Measurements from ENCODE around the gene USHBP1. TPM values are rescaled to one million over a fixed set of nuclear protein-coding genes. Genes with fewer than 3 reads are reported as not detected.
A peak's percentile ranks its signal among the peaks of the same experiment; 100 is the strongest.

USHBP1 gene
- total and polyA plus RNA-seq, 2 donors (not counting 1 experiment from before 2014, with no cell fraction given): 0.39 TPM; not detected in 1

DNA sequence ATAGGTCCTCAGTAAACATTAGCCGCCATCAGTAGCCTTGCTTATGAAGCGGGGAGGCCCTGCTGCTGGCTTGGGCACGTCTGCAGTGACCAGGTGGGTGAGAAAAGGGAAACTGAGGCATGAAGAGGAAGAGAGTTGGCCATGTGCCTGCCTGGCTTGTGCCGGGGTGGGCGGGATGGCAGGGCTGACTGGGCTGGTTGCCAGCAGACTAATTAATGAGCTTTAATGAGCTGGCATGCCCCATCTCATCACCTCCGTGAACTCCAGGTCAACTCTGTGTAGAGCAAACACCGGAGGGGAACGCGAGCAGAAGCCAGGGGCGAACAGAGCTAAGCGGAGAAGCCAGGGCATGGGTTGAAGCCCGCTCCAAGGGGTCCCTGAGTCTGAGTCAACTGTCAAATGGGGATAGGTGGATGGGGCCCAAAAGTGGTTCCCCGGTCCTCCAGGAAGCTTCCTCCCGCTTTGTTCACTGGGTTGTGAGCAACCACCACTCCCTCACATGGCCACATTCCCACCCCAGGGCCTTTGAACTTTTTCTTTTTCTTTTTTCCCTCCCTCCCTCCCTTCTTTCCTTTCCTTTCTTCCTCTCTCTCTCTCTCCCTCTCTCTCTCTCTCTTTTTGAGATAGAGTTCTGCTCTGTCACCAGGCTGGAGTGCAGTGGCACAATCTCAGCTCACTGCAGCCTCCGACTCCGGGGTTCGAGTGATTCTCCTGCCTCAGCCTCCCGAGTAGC, 27.6 kb downstream of the USHBP1 start:
- Histone ChIP-seq H3K4me1 (ENCODE audit: control insufficient read depth in 2 of 2, insufficient read depth in 2 of 2, low read length in 2 of 2) (peaks cover 8 to 11% of the 10 kb centered on the region in 2 donors), H3K79me2 (ENCODE audit: control insufficient read depth, insufficient read depth, low read length) (peaks cover 7% of the 10 kb centered on the region), H3K4me3 (ENCODE audit: control extremely low read depth in 1 of 5, extremely low read depth in 1 of 5, insufficient read depth in 1 of 5, low read depth in 2 of 5, low read length in 4 of 5) (no peak overlapping the region), H3K36me3 (replicated peaks in 1 of 2; ENCODE audit: control extremely low read depth in 1 of 2, control insufficient read depth in 1 of 2, extremely low read depth in 1 of 2, insufficient read depth in 2 of 2, low read length in 1 of 2) (no peaks in the 10 kb centered on the region), H3K9ac (ENCODE audit: low read length) (no peak overlapping the region), H3K4me2 (replicated peaks; ENCODE audit: low read depth, low read length, poor library complexity, severe bottlenecking) (no peak overlapping the region), H3K9me3 (ENCODE audit: control extremely low read depth in 1 of 3, control insufficient read depth in 2 of 3, insufficient read depth in 1 of 3, low read length in 2 of 3) (peaks cover 0 to 5% (median 0%) of the 10 kb centered on the region in 3 donors), H3K27me3 (replicated peaks in 1 of 4; ENCODE audit: control extremely low read depth in 1 of 4, control insufficient read depth in 3 of 4, insufficient read depth in 4 of 4, low read length in 3 of 4) (no peaks in the 10 kb centered on the region), H3K27ac (ENCODE audit: low read length in 2 of 2) (no peak overlapping the region), H2AFZ (ENCODE audit: insufficient read depth, low read depth, low read length, poor library complexity, severe bottlenecking) (no peak overlapping the region), H4K20me1 (ENCODE audit: control insufficient read depth, insufficient read depth, low read length, poor library complexity, severe bottlenecking) (no peaks in the 10 kb centered on the region)
- ATAC-seq (ENCODE audit: low read depth) (no peak), DNase-seq (no peak)
- CTCF ChIA-PET: interaction anchor here (1.2 to 1.5 kb wide), 2 partner anchors 23 to 37 kb away, joined by 5 read pairs; no protein-coding TSS in a partner anchor
- POLR2A ChIA-PET: interaction anchor here (0.5 to 1.4 kb wide), 4 partner anchors 11 to 284 kb away, joined by 3 read pairs; partner anchors contain the start of gene OCEL1
- 93% methylated on average over 13 of the region's 18 CpGs for WGBS (ENCODE audit: insufficient coverage)
- H3K4me3 Mint-ChIP-seq: peak overlapping the region; percentile 12
- no peak overlapping the region for H3K27ac Mint-ChIP-seq
- peaks cover 10% of the 10 kb centered on the region for H3K4me1 Mint-ChIP-seq
- no peaks in the 10 kb centered on the region for H3K27me3 Mint-ChIP-seq
- TF ChIP-seq EZH2 (IDR thresholded peaks at IDR 0.05; ENCODE audit: borderline replicate concordance, insufficient read depth, low read depth, low read length, poor library complexity, severe bottlenecking): no peak
- TF ChIP-seq, protein P1, sequence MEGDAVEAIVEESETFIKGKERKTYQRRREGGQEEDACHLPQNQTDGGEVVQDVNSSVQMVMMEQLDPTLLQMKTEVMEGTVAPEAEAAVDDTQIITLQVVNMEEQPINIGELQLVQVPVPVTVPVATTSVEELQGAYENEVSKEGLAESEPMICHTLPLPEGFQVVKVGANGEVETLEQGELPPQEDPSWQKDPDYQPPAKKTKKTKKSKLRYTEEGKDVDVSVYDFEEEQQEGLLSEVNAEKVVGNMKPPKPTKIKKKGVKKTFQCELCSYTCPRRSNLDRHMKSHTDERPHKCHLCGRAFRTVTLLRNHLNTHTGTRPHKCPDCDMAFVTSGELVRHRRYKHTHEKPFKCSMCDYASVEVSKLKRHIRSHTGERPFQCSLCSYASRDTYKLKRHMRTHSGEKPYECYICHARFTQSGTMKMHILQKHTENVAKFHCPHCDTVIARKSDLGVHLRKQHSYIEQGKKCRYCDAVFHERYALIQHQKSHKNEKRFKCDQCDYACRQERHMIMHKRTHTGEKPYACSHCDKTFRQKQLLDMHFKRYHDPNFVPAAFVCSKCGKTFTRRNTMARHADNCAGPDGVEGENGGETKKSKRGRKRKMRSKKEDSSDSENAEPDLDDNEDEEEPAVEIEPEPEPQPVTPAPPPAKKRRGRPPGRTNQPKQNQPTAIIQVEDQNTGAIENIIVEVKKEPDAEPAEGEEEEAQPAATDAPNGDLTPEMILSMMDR (IDR thresholded peaks at IDR 0.05): no peak
- H3K9me3 Mint-ChIP-seq (ENCODE audit: insufficient read depth): no peaks in the 10 kb centered on the region
- intact Hi-C loops (cut with micrococcal nuclease): no loop called here

Data from B cell (primary cell).